HepG2 (cell line): Measurements from ENCODE around the gene ANXA2. TPM values are rescaled to one million over a fixed set of nuclear protein-coding genes. Genes with fewer than 3 reads are reported as not detected.

Experiments used
- BORCS8-MEF2B ChIP-seq: sonication (generic); formaldehyde crosslinking; IDR thresholded peaks from 2 replicates; pipeline ENCODE4 v1.8.0; 2022; ENCODE audit warnings: mild to moderate bottlenecking, missing genetic modification reagents
- CEBPZ ChIP-seq: IDR thresholded peaks from 2 replicates; pipeline ENCODE4 v1.6.1; 2012; ENCODE audit warnings: low read length, improper control_type of control experiment
- CENPT ChIP-seq: sonication (generic); formaldehyde crosslinking; IDR thresholded peaks from 2 replicates; pipeline ENCODE4 v1.8.0; 2022; ENCODE audit warnings: low read depth, mild to moderate bottlenecking, moderate library complexity, missing genetic modification reagents
- FUBP1 ChIP-seq: sonication (generic); formaldehyde crosslinking; IDR thresholded peaks from 2 replicates; pipeline ENCODE4 v1.5.1; 2020; ENCODE audit warnings: missing genetic modification reagents, mild to moderate bottlenecking, borderline replicate concordance
- HINFP ChIP-seq: sonication (generic); formaldehyde crosslinking; IDR thresholded peaks from 2 replicates; pipeline ENCODE4 v1.4.0; 2020; ENCODE audit warnings: low read depth, mild to moderate bottlenecking, missing genetic modification reagents
- JUNB ChIP-seq: sonication (generic); formaldehyde crosslinking; IDR thresholded peaks from 2 replicates; pipeline ENCODE4 v1.8.0; 2022; ENCODE audit warnings: missing genetic modification reagents, mild to moderate bottlenecking, borderline replicate concordance
- KAT2B ChIP-seq: fragments of 150-350 bp; IDR thresholded peaks from 2 replicates; pipeline ENCODE4 v1.6.1; 2014; ENCODE audit warnings: low read depth, low read length, borderline replicate concordance
- KLF12 ChIP-seq: sonication (generic); formaldehyde crosslinking; IDR thresholded peaks from 2 replicates; pipeline ENCODE4 v1.4.0; 2020; ENCODE audit warnings: missing genetic modification reagents, borderline replicate concordance
- MLX ChIP-seq: IDR thresholded peaks from 2 replicates; pipeline ENCODE4 v1.6.1; 2016
- MNT ChIP-seq: fragments of 450-650 bp; IDR thresholded peaks from 2 replicates; pipeline ENCODE4 v1.6.1; 2016
- NFYB ChIP-seq: sonication (generic); formaldehyde crosslinking; IDR thresholded peaks from 2 replicates; pipeline ENCODE4 v1.4.0; 2020; ENCODE audit warnings: missing genetic modification reagents
- PLRG1 ChIP-seq: fragments of 450-650 bp; conservative IDR thresholded peaks from 2 replicates; pipeline ENCODE4 v1.6.1; 2016
- SNAPC2 ChIP-seq: sonication (generic); formaldehyde crosslinking; IDR thresholded peaks from 2 replicates; pipeline ENCODE4 v1.8.1; 2022; ENCODE audit warnings: mild to moderate bottlenecking, missing genetic modification reagents
- SRSF9 ChIP-seq: fragments of 200-400 bp; formaldehyde crosslinking; IDR thresholded peaks from 2 replicates; pipeline ENCODE4 v1.6.1; 2018; ENCODE audit warnings: borderline replicate concordance, mild to moderate bottlenecking, low read depth, low read length; ENCODE audit not compliant: insufficient read depth, poor library complexity, severe bottlenecking
- TFDP1 ChIP-seq: IDR thresholded peaks from 2 replicates; pipeline ENCODE4 v1.6.1; 2016; ENCODE audit warnings: missing compliant biosample characterization, missing genetic modification reagents, borderline replicate concordance
- ZBTB7A ChIP-seq: sonication (generic); formaldehyde crosslinking; IDR thresholded peaks from 2 replicates; pipeline ENCODE4 v1.8.0; 2022; ENCODE audit warnings: mild to moderate bottlenecking, missing genetic modification reagents
- ZNF740 ChIP-seq: sonication (generic); formaldehyde crosslinking; IDR thresholded peaks from 2 replicates; pipeline ENCODE4 v1.4.0; 2020; ENCODE audit warnings: missing genetic modification reagents
- ZNF839 ChIP-seq: sonication (generic); formaldehyde crosslinking; IDR thresholded peaks from 2 replicates; pipeline ENCODE4 v1.4.0; 2020; ENCODE audit warnings: missing genetic modification reagents, mild to moderate bottlenecking, borderline replicate concordance
- polyA plus RNA-seq, 8 experiments: library from polyadenylated mRNA; depleted of rRNA in 3 of 8; stranded (reverse) in 7 of 8; unstranded in 1 of 8; fragments of >200 nt; fragmentation: Illumina TruSeq in 4 of 8; extraction: Trizol in 4 of 8; gene quantifications; 2 replicates each; pipeline versions ENCODE4 v1.2.1 to v1.2.3, GENCODE V29; 2011 to 2016; ENCODE audit warnings: low read depth in 4 of 8, missing spikeins in 1 of 8, mixed read lengths in 1 of 8; ENCODE audit not compliant: insufficient read depth in 1 of 8
- total RNA-seq, 5 experiments: library from RNA; depleted of rRNA; stranded (reverse); fragments of >200 nt; fragmentation: Illumina TruSeq; extraction: Trizol; gene quantifications; 2 replicates each; pipeline ENCODE4 v1.2.3, GENCODE V29; 2016; ENCODE audit warnings: low read depth in 1 of 5

Gene ANXA2
- total and polyA plus RNA-seq, 2 of the 13 experiments (the other 11 are each of a cell fraction or from before 2014, with no cell fraction given) = 196 to 613 TPM

- TF ChIP-seq MNT (no peak), PLRG1 (no peak), CENPT (CRISPR knock-in tag) (no peak), JUNB (CRISPR knock-in tag) (peak; percentile 77; the same call in 1 of the 2 replicates), TFDP1 (CRISPR knock-in tag) (peak; percentile 28; the same call in 1 of the 2 replicates), ZNF839 (CRISPR knock-in tag) (no peak), KAT2B (no peak), HINFP (CRISPR knock-in tag) (0 out of 2 replicates have a peak, but pooled peaks have one; percentile 29), KLF12 (CRISPR knock-in tag) (no peak), SNAPC2 (CRISPR knock-in tag) (no peak), MLX (CRISPR knock-in tag) (peak; percentile 33; the same call in 1 of the 2 replicates), NFYB (no peak), FUBP1 (no peak), BORCS8-MEF2B (CRISPR knock-in tag) (0 out of 2 replicates have a peak, but pooled peaks have one; percentile 35), SRSF9 (no peak), CEBPZ (no peak), ZNF740 (CRISPR knock-in tag) (no peak), ZBTB7A (peak; percentile 39; the same call in 1 of the 2 replicates)
Observed at GRCh38 chr15:60374628-60375081, 23.1 kb downstream of the ANXA2 start (continued).
